K562 (cell line): ENCODE measurements around the gene DPH2. TPM values are rescaled to one million over a fixed set of nuclear protein-coding genes. Genes with fewer than 3 reads are reported as not detected.

Experiments
- ARNT ChIP-seq, 2 experiments: fragments of 450-650 bp; IDR thresholded peaks; 2 replicates each; pipeline ENCODE4 v1.6.1; 2016; ENCODE audit warnings: mild to moderate bottlenecking in 1 of 2
- DDX20 ChIP-seq: fragments of 450-650 bp; IDR thresholded peaks from 2 replicates; pipeline ENCODE4 v1.6.1; 2016; ENCODE audit warnings: missing genetic modification characterization, low read depth, mild to moderate bottlenecking, missing compliant biosample characterization, moderate library complexity
- ESRRB ChIP-seq: fragments of 250-450 bp; sonication (Bioruptor Pico); IDR thresholded peaks from 2 replicates; pipeline ENCODE4 v1.5.0; 2020; ENCODE audit warnings: mild to moderate bottlenecking, moderate library complexity, borderline replicate concordance
- FOS ChIP-seq: IDR thresholded peaks from 3 replicates; pipeline ENCODE4 v1.6.1; 2011; ENCODE audit not compliant: insufficient read length; ENCODE audit errors: extremely low read depth
- FOXP1 ChIP-seq: sonication (generic); formaldehyde crosslinking; IDR thresholded peaks from 2 replicates; pipeline ENCODE4 v1.8.0; 2022; ENCODE audit warnings: mild to moderate bottlenecking, missing genetic modification reagents
- FOXP4 ChIP-seq: sonication (generic); formaldehyde crosslinking; IDR thresholded peaks from 2 replicates; pipeline ENCODE4 v1.8.0; 2022; ENCODE audit warnings: mild to moderate bottlenecking, missing genetic modification reagents, borderline replicate concordance
- HNRNPUL1 ChIP-seq: fragments of 200-400 bp; formaldehyde crosslinking; IDR thresholded peaks from 2 replicates; pipeline ENCODE4 v1.6.1; 2017; ENCODE audit warnings: low read length
- KLF16 ChIP-seq: IDR thresholded peaks from 2 replicates; pipeline ENCODE4 v1.6.1; 2016; ENCODE audit warnings: antibody characterized with exemption
- NFE2L1 ChIP-seq: fragments of 450-650 bp; IDR thresholded peaks from 2 replicates; pipeline ENCODE4 v1.6.1; 2016; ENCODE audit warnings: missing genetic modification characterization, low read depth, mild to moderate bottlenecking, missing compliant biosample characterization, moderate library complexity, borderline replicate concordance
- OTX1 ChIP-seq: fragments of 450-650 bp; formaldehyde crosslinking; IDR thresholded peaks from 2 replicates; pipeline ENCODE4 v1.4.0; 2022; ENCODE audit warnings: mild to moderate bottlenecking
- POLR2H ChIP-seq: IDR thresholded peaks from 2 replicates; pipeline ENCODE4 v1.6.1; 2016; ENCODE audit warnings: missing genetic modification characterization, low read depth, mild to moderate bottlenecking, control low read depth, missing compliant biosample characterization, moderate library complexity
- PYGO2 ChIP-seq: fragments of 450-650 bp; IDR thresholded peaks from 2 replicates; pipeline ENCODE4 v1.6.1; 2016; ENCODE audit warnings: mild to moderate bottlenecking, missing genetic modification characterization, moderate library complexity, missing compliant biosample characterization
- RBM17 ChIP-seq: fragments of 200-400 bp; formaldehyde crosslinking; IDR thresholded peaks from 2 replicates; pipeline ENCODE4 v1.6.1; 2017; ENCODE audit warnings: low read depth, mild to moderate bottlenecking, low read length, borderline replicate concordance
- RNF219 ChIP-seq: fragments of 250-450 bp; sonication (Bioruptor Pico); IDR thresholded peaks from 2 replicates; pipeline ENCODE4 v1.5.0; 2022; ENCODE audit warnings: mild to moderate bottlenecking
- SMAD1 ChIP-seq: fragments of 150-350 bp; IDR thresholded peaks from 2 replicates; pipeline ENCODE4 v1.6.1; 2014; ENCODE audit warnings: low read length, low read depth; ENCODE audit not compliant: partially characterized antibody
- SPI1 ChIP-seq: IDR thresholded peaks from 2 replicates; pipeline ENCODE4 v1.6.1; 2011; ENCODE audit warnings: low read depth, low read length, control low read depth, borderline replicate concordance
- TBL1XR1 ChIP-seq, 2 experiments: IDR thresholded peaks; 2 replicates each; pipeline ENCODE4 v1.6.1; 2012; ENCODE audit warnings: improper control_type of control experiment in 2 of 2, low read length in 2 of 2, mild to moderate bottlenecking in 1 of 2
- ZC3H4 ChIP-seq: sonication (generic); formaldehyde crosslinking; IDR thresholded peaks from 2 replicates; pipeline ENCODE4 v1.9.0; 2021; ENCODE audit warnings: missing genetic modification reagents, borderline replicate concordance
- ZC3H8 ChIP-seq: fragments of 450-650 bp; IDR thresholded peaks from 2 replicates; pipeline ENCODE4 v1.6.1; 2017
- ZFP1 ChIP-seq: fragments of 450-650 bp; formaldehyde crosslinking; IDR thresholded peaks from 2 replicates; pipeline ENCODE4 v1.4.0; 2020; ENCODE audit warnings: mild to moderate bottlenecking, mixed read lengths
- ZNF444 ChIP-seq: fragments of 250-450 bp; sonication (Bioruptor Pico); IDR thresholded peaks from 2 replicates; pipeline ENCODE4 v1.4.0; 2020; ENCODE audit warnings: mild to moderate bottlenecking, moderate library complexity
- ZNF449 ChIP-seq: fragments of 250-450 bp; sonication (Bioruptor Pico); IDR thresholded peaks from 2 replicates; pipeline ENCODE4 v1.8.0; 2022; ENCODE audit warnings: moderate library complexity, mild to moderate bottlenecking, inconsistent platforms
- ZNF696 ChIP-seq: fragments of 250-450 bp; sonication (Bioruptor Pico); conservative IDR thresholded peaks from 2 replicates; pipeline ENCODE4 v1.4.0; 2020; ENCODE audit warnings: mild to moderate bottlenecking, moderate library complexity
- ZNF830 ChIP-seq: fragments of 250-450 bp; sonication (Bioruptor Pico); IDR thresholded peaks from 2 replicates; pipeline ENCODE4 v1.5.0; 2021; ENCODE audit warnings: mild to moderate bottlenecking
- polyA plus RNA-seq, 8 experiments: library from polyadenylated mRNA; depleted of rRNA in 4 of 8; stranded (reverse) in 5 of 8; unstranded in 3 of 8; fragments of >200 nt; fragmentation: Nextera tagmentation in 2 of 8; fragmentation: Illumina TruSeq in 1 of 8; extraction: Ambion mirVana in 2 of 8; extraction: Trizol in 1 of 8; gene quantifications; 2 replicates each; pipeline versions ENCODE4 v1.2.1 to v1.2.3, GENCODE V29; 2011 to 2014; ENCODE audit warnings: inconsistent platforms in 1 of 8, missing spikeins in 1 of 8
- total RNA-seq, 7 experiments: library from RNA; depleted of rRNA in 6 of 7; stranded (reverse); fragments of >200 nt in 6 of 7; fragmentation: Illumina TruSeq in 2 of 7; extraction: Trizol in 2 of 7; gene quantifications; 2 replicates each; pipeline versions ENCODE4 v1.2.1 to v1.2.3, GENCODE V29; 2011 to 2021; ENCODE audit warnings: low replicate concordance in 1 of 7

Gene DPH2
- total and polyA plus RNA-seq, 9 of the 15 experiments (the other 6 are each of a cell fraction or from before 2014, with no cell fraction given) = 17.9 to 94.1 (median 68.1) TPM

- TF ChIP-seq FOXP4 = peak; percentile 11; the same call in 1 of the 2 replicates
- no peak for TF ChIP-seq HNRNPUL1
- TF ChIP-seq TBL1XR1 (IDR thresholded peaks at IDR 0.05; ENCODE audit: low read length in 2 of 2) = peak in 1 of 2 experiments; percentile 72; a peak in 1 of 4 replicates
- no peak for TF ChIP-seq RNF219 (CRISPR knock-in tag)
- no peak for TF ChIP-seq ESRRB (CRISPR knock-in tag)
- TF ChIP-seq ZC3H4 (CRISPR knock-in tag) = no peak
- no peak for TF ChIP-seq PYGO2
- no peak for TF ChIP-seq ZNF696
- no peak for TF ChIP-seq SMAD1
- TF ChIP-seq FOXP1 (CRISPR knock-in tag) = peak; percentile 98
- peak; percentile 26; the same call in 1 of the 2 replicates for TF ChIP-seq SPI1
- TF ChIP-seq DDX20 = no peak
- no peak for TF ChIP-seq FOS
- TF ChIP-seq ZFP1 = no peak
- TF ChIP-seq NFE2L1 (tag) = no peak
- no peak for TF ChIP-seq ZNF830 (CRISPR knock-in tag)
- TF ChIP-seq OTX1 (CRISPR knock-in tag) = peak; percentile 63; the same call in 1 of the 2 replicates
- TF ChIP-seq ARNT (IDR thresholded peaks at IDR 0.05) = peak in 1 of 2 experiments; percentile 44; a peak in 2 of 4 replicates
- no peak for TF ChIP-seq ZNF444
- no peak for TF ChIP-seq ZC3H8
- TF ChIP-seq RBM17 = no peak
- no peak for TF ChIP-seq ZNF449 (CRISPR knock-in tag)
- TF ChIP-seq KLF16 = peak; percentile 58; the same call in 1 of the 2 replicates
- TF ChIP-seq POLR2H = no peak
Observed at GRCh38 chr1:43946236-43947060, 23.4 kb upstream of the DPH2 start, which contains the start of gene IPO13 (continued).
